ENCODE results near the gene COMMD4.
A peak's percentile ranks its signal among the peaks of the same experiment; 100 is the strongest.

GRCh38 chr15:75346796-75347221 lies 10.9 kb downstream of the COMMD4 start, which contains the start of gene NEIL1:
- TF ChIP-seq TEAD4 (IDR thresholded peaks at IDR 0.05; ENCODE audit: low read depth, low read length) (no peak), CTCF (IDR thresholded peaks at IDR 0.05; ENCODE audit: control extremely low read depth in 1 of 3, insufficient read depth in 1 of 3, low read depth in 1 of 3, low read length in 3 of 3) (no peak), POLR2A (IDR thresholded peaks at IDR 0.05; ENCODE audit: control extremely low read depth in 1 of 2, low read depth in 2 of 2, low read length in 2 of 2) (no peak), TAF7 (optimal IDR thresholded peaks at IDR 0.05; ENCODE audit: borderline replicate concordance, low read depth, low read length) (no peak), EGR1 (IDR thresholded peaks at IDR 0.05; ENCODE audit: borderline replicate concordance, low read depth, low read length) (no peak), CHD1 (IDR thresholded peaks at IDR 0.05; ENCODE audit: low read depth, low read length) (no peak), TAF1 (IDR thresholded peaks at IDR 0.05; ENCODE audit: low read depth, low read length) (peak; percentile 21; the same call in 1 of the 2 replicates), RNF2 (IDR thresholded peaks at IDR 0.05; ENCODE audit: borderline replicate concordance, low read depth, low read length, missing control alignments, poor library complexity, severe bottlenecking) (no peak), POLR2AphosphoS5 (IDR thresholded peaks at IDR 0.05; ENCODE audit: low read depth, low read length) (no peak), RXRA (IDR thresholded peaks at IDR 0.05; ENCODE audit: insufficient read depth, low read depth, low read length) (no peak)
- TF ChIP-seq, protein P1, sequence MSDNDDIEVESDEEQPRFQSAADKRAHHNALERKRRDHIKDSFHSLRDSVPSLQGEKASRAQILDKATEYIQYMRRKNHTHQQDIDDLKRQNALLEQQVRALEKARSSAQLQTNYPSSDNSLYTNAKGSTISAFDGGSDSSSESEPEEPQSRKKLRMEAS (IDR thresholded peaks at IDR 0.05), result no peak; the same call in 1 of the 2 replicates
